ENCODE measurements around the gene HSDL1. TPM values are rescaled to one million over a fixed set of nuclear protein-coding genes. Genes with fewer than 3 reads are reported as not detected.

HSDL1 gene
- total and polyA plus RNA-seq, 2 donors (not counting 3 experiments of a cell fraction or from before 2014, with no cell fraction given): 19.9 to 27.9 TPM

DNA sequence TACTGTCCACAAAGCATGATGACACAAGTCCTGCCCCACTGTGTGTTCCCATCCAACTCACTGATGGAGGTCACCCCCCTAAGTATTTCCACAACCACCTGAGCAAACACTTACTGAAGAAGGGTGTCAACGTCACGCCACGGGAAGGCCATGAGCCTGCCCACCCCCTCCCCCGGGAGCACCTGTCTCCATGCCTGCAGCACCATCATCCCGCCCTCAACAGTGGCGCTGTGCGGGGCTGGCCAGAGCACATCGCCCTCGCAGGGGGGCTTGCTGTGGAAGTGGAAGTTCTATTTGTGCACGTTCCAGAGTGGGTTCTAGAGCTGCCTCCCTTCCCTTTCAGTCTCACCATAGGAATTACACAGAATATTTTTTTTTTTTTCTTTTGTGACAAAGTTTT lies 24.0 kb downstream of the HSDL1 start:
- no peak for TF ChIP-seq FOS (IDR thresholded peaks at IDR 0.05; ENCODE audit: borderline replicate concordance, insufficient read depth, low read length)
- no peak for TF ChIP-seq JUN (IDR thresholded peaks at IDR 0.05; ENCODE audit: borderline replicate concordance, insufficient read depth, insufficient read length, low read depth)
- no peak for TF ChIP-seq EZH2 (IDR thresholded peaks at IDR 0.05; ENCODE audit: borderline replicate concordance, low read depth, low read length, severe bottlenecking)
- no peak for TF ChIP-seq MAX (IDR thresholded peaks at IDR 0.05; ENCODE audit: insufficient read depth, insufficient read length)
- no peak for TF ChIP-seq POLR2A (IDR thresholded peaks at IDR 0.05; ENCODE audit: low read depth, low read length)
- no peak for TF ChIP-seq POLR2AphosphoS5 (IDR thresholded peaks at IDR 0.05; ENCODE audit: insufficient read depth, low read depth, low read length)
- TF ChIP-seq MYC (IDR thresholded peaks at IDR 0.05; ENCODE audit: low read depth, low read length): no peak
- TF ChIP-seq CTCF (IDR thresholded peaks at IDR 0.05; ENCODE audit: extremely low read depth in 1 of 2, insufficient read depth in 1 of 2, low read depth in 1 of 2, low read length in 2 of 2): no peak
- TF ChIP-seq GATA2 (IDR thresholded peaks at IDR 0.05; ENCODE audit: insufficient read depth, insufficient read length, low read depth, low read length): no peak
- no peak overlapping the region for H3K4me3 ChIP-seq (replicated peaks in 1 of 3; ENCODE audit: insufficient read depth in 1 of 3, low read depth in 1 of 3, low read length in 3 of 3)
- dilution Hi-C loops (cut with MboI; ENCODE audit: extremely low pct_ligation_motif_present, low sequenced_read_pairs) (no loop called here), intact Hi-C loops (cut with micrococcal nuclease) (no loop called here)
- H3K79me2 ChIP-seq (ENCODE audit: control insufficient read depth, insufficient read depth, low read length): peaks cover 3% of the 10 kb centered on the region
- no peaks in the 10 kb centered on the region for H3K27me3 ChIP-seq (ENCODE audit: control insufficient read depth in 2 of 2, insufficient read depth in 2 of 2, low read length in 2 of 2)
- no peaks in the 10 kb centered on the region for H4K20me1 ChIP-seq (replicated peaks; ENCODE audit: control insufficient read depth, extremely low read depth, insufficient read depth, low read length)
- no peak overlapping the region for H3K9ac ChIP-seq (replicated peaks; ENCODE audit: extremely low read depth, insufficient read depth, low read length)
- H3K4me2 ChIP-seq (ENCODE audit: insufficient read depth, low read length): no peak overlapping the region
- H2AFZ ChIP-seq (ENCODE audit: low read depth, low read length): no peak overlapping the region
- H3K9me3 ChIP-seq (replicated peaks; ENCODE audit: control insufficient read depth, insufficient read depth, low read length): no peaks in the 10 kb centered on the region
- FAIRE-seq (no peak), DNase-seq (ENCODE audit: low read depth, low spot score) (no peak)
- no peak overlapping the region for H3K27ac ChIP-seq (ENCODE audit: insufficient read depth, low read depth, low read length)
- ChIA-PET CTCF (no interaction called here), POLR2A (no interaction called here)
- no TSS peak for BruUV-seq (replicated peaks)
- no peaks in the 10 kb centered on the region for H3K9me1 ChIP-seq (replicated peaks; ENCODE audit: control insufficient read depth, extremely low read depth, insufficient read depth, low read length)
- peaks cover 4 to 5% of the 10 kb centered on the region in 2 experiments for H3K36me3 ChIP-seq (ENCODE audit: control insufficient read depth in 2 of 2, extremely low read depth in 1 of 2, insufficient read depth in 2 of 2, low read length in 2 of 2)
- H3K4me1 ChIP-seq (ENCODE audit: control insufficient read depth, extremely low read depth, insufficient read depth, low read length): peaks cover 4% of the 10 kb centered on the region
